Fibroblast of skin of left biceps (primary cell): ENCODE measurements around the gene COL6A3.
"Not testable (repeated sequence)": the region's sequence is repeated elsewhere in the genome, so short reads cannot be mapped to it uniquely, and the experiment has no call there.

Experiments
- DNase-seq, 2 experiments: peaks; one replicate each; pipeline ENCODE4 v3.0.0-alpha.2; 2013; ENCODE audit warnings: low read depth in 2 of 2

COL6A3 gene

DNA sequence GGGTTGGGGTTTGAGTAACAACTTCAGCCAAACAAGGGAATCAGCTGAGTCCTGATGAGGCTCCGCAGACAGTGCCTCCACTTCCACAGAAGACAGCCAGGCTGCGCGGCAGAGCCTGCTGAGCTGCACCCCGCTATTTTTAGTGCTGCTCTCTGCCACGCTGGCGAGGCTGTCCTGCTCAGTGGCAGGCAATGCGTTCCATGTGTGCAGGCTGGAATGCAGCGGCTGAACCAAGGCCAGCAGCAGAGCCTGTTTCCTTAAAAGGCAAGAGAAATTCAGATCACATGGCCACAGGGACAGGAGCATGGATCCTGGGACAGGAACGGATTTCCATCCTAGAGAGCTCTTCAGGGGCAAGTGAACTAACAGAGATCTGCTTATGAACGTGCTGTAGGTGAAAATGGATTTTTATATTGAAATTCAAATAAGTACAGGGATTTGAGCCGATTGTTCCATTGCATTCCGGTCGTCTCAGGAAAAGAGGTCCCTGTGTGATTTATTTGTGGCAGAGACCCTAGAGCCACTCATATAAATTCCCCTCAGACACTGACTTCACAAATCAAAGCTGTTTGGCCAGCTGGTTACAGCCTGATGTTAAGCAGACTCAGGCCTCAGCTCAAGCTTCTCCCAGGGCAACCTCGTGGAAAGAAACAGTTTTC, 98.7 kb downstream of the COL6A3 start:
- DNase-seq, result peak; percentile 97

- DNase-seq, result no peak
Measured at GRCh38 chr2:237314681-237315080, 99.3 kb downstream of the COL6A3 start.

- no peak for DNase-seq
Measured at GRCh38 chr2:237314198-237314597, 99.8 kb downstream of the COL6A3 start.

GRCh38 chr2:237312021-237312755, 101.8 kb downstream of the COL6A3 start:
- no peak for DNase-seq

DNA sequence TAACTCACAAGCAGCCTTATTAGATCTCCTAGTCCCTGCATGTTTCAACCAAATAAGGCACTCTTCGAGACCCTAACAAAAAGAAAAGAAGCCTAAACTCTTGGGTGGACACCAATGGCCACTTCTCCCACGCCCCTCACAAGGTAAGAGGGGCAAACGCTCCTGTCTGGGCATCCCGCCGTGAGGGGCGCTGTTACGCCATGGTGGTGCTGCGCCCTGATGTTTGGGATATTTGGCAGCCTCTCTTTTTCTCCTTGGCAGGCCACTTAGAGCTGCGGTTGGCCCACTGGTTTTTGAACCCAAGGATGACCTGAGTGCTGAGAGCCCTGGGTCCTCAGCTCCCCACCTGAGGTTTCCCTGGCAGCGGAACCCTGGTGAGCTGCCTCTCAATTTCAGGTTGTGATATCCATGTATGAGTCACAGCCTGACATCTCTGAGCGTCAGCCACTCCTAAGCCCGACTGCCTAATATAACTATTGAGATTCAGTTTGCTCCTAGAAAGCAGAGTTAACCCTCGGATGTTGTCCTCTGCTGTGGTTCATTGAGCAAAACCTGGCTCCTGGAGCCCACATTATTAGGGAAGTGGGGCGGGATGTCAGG, 103.3 kb downstream of the COL6A3 start:
- no peak for DNase-seq

- DNase-seq, result no peak
Measured at GRCh38 chr2:237309416-237309815, 104.5 kb downstream of the COL6A3 start.

DNA sequence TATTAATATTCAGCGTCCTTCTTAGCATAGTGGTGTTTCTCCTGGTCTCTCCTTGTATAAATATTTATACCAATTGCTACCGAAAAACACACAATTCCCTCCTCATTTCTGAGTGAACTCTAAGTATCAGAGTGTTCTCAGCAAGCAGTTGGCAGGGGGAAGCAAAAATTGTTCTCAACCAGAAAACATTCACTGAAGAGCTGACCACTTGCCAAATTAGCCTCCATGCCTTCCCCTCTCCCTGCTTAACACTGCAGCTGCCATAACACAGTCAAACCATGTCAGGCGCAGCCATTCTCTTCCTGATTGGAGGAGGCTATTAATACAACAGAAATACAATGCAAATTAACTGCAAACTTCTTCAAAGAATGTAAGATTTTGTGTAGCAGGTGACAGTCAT, 105.0 kb downstream of the COL6A3 start:
- DNase-seq, result no peak

DNA sequence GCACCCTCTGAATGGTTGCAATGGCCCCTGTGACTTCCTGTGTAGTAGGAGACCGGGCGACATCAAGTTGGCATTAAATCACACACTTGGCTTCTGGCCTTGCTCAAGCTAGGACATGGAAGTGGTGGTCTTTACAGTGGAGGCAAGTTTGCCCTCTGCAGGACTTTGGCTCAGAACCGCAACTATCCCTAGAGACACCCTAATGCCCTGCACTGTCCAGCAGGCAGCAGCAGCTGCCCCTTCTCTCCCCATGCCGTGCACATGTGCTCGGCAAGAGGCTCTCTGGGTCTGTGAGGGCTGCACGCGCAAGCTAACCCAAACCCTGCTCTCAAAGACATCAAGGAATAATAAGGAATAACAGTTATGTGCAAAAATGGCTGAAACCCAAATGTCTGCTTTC, 106.5 kb downstream of the COL6A3 start:
- DNase-seq, result no peak

GRCh38 chr2:237306787-237307170, 107.2 kb downstream of the COL6A3 start:
- no peak for DNase-seq

- no peak for DNase-seq
Measured at GRCh38 chr2:237306083-237306786, 107.7 kb downstream of the COL6A3 start.

DNA sequence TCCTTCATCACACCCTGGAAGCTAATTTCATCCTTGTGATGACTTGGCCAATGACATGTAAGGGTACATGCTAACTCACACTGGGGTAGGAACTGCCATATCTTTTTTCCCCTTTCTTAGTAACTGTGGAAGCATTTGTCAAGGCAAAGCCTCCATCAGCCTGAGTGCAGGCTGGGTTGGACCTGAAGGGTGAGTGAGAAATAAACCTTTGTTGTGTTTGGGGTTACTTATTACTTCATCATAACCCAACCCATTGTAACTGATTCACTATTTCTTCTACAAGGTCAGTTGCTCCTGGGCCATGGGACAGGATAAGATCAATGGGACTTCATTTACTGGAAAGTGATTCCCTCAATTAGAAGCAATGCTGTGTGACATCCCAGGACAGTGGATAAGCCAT, 108.4 kb downstream of the COL6A3 start:
- no peak for DNase-seq

DNA sequence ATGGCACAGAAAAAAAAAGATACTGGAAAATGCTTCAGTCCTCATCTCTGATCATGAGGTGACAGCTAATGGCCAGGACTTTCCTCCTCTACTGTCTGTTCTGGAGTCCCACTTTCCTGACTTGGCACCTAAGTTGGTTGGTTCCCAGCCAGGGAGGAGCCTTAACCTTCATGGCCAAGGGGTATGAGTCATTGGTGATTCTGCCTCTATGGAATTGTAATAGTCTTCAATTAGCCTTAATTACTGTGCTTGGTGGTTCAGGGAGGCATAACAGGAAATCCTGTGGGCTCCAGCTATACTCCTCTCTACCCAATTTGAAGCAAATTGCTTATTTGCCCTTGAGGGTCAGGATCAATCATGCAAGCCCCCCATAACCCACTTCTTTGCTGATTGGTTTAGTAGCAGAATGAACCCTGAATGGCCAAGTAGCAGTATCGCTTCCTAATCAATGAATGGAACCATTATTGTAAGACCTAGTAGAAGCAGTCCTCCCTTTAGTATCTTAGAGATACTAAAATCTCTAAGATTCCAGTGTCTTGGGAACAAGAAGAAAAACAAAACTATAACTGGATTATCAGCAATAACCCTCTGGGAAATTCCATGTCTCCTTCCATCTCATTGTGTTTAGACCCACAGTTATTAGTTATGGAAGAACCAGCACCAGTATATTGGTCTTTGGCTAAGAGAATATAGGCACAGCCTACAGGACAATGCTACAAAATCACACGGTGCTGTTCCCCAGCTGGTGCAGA, 109.0 kb downstream of the COL6A3 start:
- DNase-seq, result peak; percentile 66 to 68

DNA sequence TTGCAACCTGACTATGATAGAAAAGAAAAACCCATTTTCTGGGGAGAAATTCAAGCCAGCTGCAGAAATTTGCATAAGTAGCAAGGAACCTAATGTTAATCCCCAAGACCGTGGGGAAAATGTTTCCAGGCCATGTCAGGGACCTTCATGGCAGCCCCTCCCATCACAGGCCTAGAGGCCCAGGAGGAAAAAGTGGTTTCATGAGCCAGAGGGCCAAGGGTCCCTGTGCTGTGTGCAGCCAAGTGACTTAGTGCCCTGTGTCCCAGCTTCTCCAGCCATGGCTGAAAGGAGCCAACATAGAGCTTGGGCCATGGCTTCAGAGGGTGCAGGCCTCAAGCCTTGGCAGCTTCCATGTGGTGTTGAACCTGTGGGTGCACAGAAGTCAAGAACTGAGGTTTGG, 110.7 kb downstream of the COL6A3 start:
- DNase-seq, result not testable (repeated sequence)

DNA sequence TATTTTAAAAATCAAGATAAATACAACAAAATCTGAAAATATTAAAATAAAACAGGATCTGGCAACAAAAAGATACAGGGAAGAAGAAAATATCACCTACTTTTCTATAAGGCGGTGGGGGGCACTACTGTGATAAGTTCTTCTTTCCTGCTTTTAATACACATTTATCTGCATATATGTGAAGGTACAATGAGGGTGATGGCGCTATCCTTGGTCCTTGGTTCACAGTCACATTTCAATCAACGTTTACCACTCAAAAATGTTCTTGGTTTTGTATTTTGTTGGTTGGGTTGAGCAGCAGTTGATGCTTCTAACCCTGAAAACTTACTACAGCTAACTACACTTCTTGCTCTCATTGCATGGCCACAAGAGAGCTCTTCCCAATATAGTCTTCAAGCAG, 112.4 kb downstream of the COL6A3 start:
- no peak for DNase-seq

GRCh38 chr2:237300739-237301138, 113.2 kb downstream of the COL6A3 start:
- DNase-seq, result no peak

- peak; percentile 97 for DNase-seq
Measured at GRCh38 chr2:237299906-237300305, 114.1 kb downstream of the COL6A3 start.

DNA sequence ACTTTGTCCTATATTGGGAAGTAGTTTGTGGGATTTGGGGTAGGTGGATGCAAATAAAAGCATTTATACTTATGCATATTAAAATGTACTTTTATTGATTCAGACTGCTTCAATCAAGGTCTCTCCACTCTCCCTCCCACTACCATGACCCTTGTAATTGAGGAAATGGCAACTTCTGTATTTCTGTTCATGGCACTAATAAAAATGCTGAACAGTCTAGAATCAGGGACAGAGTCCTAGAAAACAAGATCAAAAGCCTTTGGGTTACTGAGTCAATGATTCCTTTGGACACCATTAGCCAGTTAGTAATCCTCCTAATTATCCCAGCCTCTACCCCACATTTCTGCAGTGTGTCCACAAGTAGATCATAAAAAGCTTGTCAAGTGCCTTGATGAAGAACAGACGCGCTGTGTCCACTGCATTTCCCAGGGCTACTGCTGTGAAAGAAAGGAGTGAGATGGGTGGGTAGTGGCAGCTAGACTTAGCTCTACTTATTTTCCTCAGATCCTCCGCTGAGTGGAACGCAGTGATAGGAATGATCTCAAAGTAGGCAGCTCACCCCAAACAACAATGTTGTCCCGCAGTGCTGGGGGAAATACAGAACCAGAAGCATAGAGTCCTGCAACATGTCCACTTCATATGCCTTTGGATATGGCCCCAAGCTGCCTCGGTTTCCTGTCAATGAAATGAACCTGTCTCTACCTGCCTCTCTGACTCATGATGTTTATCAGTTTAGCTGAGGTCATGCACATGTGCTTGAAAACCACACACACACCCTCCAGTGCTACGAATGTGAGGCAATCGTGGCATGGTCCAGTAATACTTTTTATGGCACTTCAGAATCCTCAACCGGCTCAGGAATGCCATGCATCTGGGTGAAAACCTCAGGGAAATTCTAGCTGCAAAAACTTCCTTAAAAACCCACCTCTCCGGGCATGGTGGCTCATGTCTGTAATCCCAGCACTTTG, 115.5 kb downstream of the COL6A3 start:
- peak in 1 of 2 experiments; percentile 56 for DNase-seq

- no peak for DNase-seq
Measured at GRCh38 chr2:237297421-237298150, 116.4 kb downstream of the COL6A3 start.

DNA sequence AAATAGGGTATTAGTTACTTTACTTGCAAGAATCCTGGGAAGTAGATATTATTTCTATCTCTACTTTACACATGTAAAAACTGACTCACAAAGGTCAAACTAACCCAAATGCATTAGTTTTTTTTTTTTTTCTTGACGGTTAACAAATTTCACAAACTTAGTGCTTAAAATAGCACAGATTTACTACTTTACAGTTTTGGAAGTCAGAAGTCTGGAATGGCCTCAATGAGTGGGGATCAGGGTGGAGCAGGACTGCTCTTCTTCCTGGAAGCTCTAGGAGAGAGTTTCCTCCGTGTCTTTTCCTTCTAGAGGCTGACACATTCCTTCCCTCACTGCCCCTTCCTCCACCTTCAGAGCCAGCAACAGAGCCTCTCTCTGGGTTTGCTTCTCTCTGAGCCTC, 117.2 kb downstream of the COL6A3 start:
- DNase-seq, result peak in 1 of 2 experiments; percentile 59
